HCEC 1CT (cell line): ENCODE measurements around the gene BMP4.
"Not testable (repeated sequence)": the region's sequence is repeated elsewhere in the genome, so short reads cannot be mapped to it uniquely, and the experiment has no call there.

Source experiments
- DNase-seq: peaks from one replicate; pipeline ENCODE4 v3.0.0-alpha.2; 2017

BMP4 gene

DNA sequence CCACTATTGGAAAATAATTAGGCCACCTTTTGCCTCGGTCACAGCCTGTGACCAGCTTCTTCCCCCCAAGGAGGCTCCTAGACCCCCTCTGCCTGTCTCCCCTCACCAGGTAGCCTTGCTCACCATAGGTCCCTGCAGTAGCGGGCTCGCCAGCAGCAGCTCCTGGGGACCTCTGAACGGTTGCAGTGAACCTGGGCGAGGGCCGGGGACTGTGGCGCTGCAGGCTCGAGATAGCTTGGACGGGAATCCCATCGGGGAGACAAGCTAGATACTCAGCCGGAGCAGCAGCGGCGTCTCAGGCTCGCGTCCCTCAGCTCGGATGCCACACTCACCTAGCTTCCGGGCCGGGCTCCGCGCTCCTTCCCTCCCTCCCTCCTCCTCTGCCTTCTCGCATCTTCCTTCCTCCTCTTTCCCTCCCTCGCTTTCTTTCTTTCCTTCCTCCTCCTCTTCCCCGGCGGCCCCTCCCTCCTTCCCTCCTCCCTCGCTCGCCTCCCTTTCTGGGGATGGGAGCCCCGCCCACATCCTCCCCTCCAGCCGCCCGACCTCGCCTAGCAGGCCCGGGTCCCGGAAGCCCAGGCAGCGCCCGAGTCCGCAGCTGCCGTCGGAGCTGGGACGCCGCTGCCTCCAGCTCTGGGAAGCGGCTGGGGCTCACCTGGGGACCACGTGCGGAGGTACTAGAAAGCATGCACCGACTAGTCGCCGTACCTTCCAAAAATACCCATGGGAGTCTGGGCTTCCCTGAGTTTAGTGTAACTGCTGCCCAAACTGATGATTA is at the start of gene BMP4:
Gene BMP4 (minus strand): TSS at position 399 of the 775 bp plus-strand sequence. CDS start 4,603 bp downstream, outside the sequence.
- DNase-seq = peak; percentile 35

DNA sequence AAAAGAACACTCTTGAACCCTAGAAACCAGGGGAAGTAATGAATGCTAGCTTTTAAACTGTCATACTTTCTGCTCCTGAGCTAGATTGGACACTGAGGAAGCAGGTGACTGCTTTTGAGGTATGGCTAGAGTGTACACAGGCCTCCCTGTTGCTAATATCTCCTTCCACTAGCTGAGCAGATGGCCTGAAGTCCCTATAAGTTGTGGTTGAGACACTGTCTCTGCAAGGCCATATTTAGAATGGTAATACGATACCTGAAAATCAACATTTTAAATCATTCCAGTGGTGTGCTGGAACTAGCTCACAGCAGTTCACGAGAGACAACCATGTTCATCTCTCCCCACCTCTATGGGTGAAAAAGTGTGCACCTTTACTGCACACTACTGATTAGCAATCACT is 46.4 kb upstream of the BMP4 start:
- no peak for DNase-seq

DNA sequence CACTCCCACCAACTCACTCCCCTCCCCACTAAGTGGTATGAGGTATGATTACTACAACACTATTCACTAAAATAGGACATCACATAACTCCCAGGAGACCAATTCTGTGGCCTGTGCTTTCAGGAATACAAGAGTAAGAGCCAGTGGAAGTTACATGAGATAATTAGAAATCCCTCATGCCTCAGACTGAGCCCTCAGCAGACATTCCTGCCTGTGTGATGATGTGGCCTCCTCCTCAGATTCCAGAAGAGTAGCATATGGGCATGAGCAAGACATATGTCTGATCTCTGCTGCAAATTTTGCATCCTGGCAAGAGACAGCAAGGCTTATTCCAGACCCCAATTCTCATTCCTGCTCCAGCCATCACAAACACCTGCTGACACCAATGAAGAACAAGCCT is 46.0 kb upstream of the BMP4 start:
- DNase-seq = peak; percentile 30

DNA sequence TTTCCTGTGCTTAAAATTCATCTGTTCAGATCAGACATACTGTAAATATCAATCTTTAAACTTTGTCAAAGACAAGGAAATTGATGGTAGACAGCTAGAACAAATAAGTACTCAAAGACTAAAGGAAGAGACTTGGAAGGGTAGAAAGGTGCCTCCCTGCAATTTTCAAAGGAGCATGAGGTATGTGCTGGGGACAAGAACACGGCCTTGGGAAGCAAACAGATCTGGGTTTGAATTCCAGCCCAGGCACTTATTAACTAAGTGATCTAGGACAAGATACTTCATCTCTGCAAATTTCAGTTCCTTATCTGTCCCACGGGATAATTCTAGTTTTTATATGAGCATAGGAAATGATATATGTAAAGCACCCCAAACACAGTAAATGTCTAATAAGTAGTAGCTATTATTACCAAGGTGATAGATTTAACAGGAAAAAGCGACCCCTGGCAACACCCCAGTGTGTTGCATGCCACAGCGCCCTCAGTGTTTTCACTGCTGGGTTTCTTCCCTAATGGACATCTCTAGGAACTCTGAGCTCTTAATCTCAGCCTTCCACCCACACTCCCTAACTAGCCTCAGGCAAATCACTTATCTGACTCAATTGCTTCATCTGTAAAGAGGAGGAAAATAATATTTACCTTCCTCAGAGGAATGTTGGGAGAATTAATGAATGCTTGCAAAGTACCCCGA is 44.7 kb upstream of the BMP4 start:
- DNase-seq = no peak

DNA sequence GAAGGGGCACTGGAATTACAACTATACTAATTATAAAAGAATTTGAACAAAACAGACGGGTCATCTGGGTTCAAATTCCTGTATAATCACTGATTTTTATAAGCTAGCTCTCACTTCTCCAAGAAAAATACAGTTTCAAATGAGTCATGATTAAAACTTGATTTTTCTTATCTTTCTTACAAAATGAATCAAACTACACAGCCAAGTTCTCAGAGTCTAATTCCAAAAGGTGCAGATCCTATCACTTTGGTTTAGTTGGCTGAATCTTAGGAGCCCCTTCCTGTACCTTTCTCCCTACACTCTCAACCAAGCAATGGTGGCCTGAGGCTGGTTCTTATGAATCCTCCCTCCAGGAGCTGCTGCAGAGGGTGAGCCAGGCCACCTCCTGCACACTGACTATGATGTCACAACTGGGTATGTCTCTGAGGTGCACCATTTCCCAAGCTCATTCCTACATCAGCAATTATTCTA is 43.8 kb upstream of the BMP4 start:
- DNase-seq = no peak

DNA sequence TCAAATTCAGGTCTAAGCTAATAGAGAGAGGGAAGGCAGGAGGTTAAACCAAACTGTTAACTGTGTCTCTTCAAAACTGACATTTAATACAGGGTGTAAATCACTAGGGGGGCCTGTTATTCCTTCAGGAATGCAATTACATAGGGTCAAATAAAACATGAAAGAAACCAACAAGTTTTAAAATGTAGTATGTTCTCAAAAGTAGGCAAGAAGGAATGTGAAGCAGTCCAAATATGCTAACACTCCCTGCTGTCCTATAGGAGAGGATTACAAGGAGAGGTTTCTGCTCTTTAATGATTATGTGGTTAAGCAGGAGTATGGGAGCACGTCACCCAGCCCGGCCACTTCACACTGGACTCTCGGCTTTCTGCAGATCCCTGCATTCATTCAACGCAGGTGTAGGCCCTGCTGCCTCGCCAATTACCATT is 42.5 kb upstream of the BMP4 start:
- DNase-seq = peak; percentile 39

DNA sequence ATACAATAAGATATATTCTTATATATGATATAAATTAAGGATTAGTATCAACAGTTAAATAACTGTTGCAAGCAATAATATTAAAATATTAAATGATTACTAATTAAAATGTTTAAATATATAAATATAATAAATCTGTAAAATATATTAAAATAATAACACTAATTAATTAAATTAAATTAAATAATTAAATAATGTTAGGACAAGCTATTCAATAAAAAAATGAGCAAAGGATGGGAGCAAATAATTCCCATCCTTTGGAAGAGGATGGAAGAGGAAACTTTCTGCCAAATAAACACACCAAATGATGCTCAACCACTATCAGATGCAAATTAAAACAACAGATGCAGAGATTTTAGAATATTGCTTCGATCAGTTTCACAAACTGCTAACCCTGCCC is 39.4 kb upstream of the BMP4 start:
- DNase-seq = no peak

DNA sequence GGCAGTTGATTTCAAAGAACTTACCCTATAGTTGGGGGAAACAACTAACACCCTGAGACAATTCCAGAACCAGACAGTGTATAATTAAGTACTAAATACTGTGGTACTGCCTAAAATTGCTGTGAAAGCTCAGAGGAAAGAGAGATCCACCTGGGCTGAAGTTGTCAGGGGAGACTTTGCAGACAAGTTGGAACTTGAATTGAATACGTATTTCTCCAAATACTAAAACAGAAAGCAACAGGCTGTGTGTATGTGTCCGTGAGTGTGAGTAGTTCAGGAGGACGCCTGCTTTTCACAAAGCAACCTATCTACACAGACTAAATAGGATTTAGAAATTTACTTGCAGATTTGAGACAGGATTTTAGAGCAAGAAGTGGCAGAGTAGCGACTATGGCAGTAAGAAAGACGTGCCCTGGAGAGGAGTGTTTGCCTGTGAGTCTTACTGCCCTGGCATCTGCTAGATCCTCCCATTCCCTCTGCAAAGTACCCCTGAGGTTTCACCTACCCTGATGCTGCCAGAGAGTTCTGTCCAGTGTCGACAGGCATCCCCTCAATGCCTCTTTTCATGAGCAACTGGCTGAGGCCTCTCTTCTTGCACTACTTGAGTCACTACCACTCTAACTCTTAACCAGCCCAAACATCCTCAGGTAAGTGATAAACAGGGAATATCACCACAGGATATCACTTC is 37.4 kb upstream of the BMP4 start:
- no peak for DNase-seq

DNA sequence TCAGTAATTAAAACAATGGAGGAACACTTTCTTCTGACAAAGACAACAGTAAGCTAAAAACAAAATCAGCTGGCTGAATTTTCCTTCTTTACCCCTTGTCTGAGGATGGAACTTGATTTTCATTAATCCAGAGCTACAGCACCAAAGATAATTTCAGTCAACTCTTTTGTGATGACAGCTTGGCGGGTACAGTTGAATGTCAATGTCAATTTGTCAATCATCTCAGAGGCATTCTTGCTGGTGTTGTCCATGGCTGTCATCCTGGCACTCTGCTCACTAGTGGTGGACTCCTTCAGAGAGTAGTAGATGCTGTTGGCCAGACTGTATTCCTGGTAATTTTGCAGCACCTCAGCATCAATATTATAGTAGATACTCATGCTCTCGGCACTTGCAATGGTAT is 34.4 kb upstream of the BMP4 start:
- DNase-seq = no peak

DNA sequence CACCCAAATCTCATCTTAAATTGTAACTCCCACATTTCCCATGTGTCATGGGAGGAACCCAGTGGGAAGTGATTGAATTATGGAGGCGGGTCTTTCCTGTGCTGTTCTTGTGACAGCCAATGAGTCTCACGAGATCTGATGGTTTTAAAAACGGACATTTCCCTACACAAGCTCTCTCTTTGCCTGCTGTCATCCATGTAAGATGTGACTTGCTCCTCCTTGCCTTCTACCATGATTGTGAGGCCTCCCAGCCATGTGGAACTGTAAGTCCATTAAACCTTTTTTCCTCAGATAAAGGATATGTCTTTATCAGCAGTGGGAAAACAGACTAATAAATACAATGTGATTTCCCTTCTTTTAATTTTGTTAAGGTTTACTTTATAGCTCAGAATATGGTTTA is 30.1 kb upstream of the BMP4 start:
- DNase-seq = not testable (repeated sequence)

DNA sequence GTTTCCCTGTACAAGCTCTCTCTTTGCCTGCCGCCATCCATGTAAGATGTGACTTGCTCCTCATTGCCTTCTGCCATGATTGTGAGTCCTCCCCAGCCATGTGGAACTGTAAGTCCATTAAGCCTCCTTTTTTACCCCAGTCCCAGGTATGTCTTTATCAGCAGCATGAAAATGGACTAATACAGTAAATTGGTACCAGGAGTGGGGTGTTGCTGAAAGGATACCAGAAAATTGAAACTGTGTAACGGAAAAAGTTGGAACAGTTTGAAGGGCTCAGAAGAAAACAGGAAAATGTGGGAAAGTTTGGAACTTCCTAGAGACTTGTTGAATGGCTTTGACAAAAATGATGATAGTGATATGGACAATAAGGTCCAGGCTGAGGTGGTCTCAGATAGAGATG is 28.3 kb upstream of the BMP4 start:
- not testable (repeated sequence) for DNase-seq

DNA sequence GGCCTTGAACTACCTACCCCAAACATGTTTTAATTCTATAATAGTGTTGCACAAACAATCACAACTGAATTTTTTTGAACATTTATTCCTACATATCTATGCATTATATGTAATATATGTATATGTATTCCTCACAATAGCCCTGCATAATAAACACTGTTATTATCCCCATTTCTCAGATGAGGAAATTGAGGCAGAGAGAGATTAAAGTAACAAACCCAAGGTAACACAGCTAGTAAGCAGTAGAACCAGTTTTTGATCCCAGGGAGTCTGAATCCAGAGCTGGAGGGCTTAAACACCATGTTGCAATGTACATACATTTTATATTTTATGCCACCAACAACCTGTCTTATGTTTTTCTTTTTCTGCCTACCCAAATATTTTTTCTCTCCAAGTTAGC is 26.5 kb upstream of the BMP4 start:
- DNase-seq = no peak

DNA sequence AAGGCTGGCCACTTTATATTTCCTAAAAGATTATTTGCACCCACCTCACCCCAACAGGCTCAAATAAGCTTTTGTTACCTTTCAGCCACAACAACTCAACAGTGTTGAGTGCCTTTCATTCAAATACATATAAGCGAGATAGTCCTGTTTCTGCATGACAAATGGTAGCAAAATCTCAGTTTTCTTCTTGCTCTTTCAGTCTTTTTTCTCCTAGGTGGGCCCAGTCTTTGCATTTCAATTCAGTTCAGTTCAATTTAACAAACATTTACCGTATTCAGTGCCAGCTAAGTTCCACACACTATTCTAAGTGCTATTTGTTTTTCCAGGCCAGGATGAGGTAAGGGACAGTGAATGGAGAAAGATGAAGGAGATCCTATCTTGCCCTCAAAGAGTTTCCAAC is 25.9 kb upstream of the BMP4 start:
- no peak for DNase-seq

DNA sequence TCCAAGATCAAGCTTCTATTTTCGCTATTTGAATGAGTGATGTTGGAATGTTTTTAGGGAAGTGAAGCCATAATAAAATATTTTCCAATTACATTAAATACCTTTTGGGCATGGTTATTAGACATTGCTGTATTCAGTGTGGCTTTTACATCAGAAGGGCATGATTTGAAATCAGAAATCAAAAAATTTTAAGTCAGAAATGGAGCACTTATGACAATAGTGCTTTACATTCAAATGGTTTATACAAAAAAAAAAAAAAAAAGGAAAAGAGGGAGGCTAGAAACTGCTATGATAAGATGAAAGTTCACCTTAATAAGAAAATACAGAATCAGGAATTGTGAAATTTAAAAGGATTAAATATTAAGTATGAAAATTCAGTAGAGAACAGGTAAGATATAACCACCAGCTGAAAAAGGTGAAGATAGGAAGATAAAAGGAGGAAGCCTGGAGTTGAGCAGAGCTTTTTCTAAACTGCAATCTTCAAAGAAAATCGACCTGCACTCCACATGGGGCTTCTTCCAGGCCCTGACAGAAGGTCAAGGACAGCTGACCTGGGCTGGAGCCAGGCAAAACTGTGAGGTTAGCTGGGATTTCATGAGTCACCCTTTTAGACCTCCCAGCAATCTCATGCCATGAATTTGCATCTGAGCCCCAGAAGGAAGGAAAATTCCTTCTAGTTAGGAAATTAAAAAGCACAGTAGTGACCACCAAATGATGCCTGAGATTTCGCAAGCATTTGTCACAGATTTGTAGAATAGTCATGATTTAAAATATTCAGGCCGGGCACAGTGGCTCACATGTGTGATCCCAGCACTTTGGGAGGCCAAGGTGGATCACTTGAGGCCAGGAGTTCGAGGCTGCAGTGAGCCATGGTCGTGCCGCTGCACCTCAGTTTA is 23.4 kb upstream of the BMP4 start:
- peak; percentile 82 for DNase-seq

DNA sequence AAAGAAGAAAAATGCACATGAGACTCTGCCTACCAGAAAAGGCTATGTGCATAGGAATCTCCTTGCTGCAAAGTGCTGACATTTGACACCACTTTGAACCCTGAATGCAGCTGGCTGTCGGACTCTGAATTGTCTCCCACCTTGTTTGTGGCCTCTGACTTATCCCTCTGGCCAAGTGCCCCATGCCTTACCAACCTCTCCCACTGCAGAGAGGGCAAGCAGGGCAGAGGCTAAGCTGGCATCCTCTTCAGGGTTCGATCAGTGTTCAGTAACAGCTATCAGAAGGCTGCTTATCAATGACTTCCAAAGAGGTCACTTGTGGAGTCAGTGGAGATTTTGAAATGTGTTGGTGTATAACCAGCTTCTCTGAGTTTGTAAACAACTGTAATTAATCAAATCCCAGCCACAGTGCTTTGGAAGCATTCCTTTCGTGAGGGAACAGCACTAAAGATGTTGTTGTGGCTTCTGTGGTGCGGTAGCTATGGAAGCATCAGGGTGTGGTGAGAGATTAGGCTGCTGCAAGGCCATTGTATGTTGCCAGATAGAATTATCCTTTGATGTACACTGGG is 22.6 kb upstream of the BMP4 start:
- DNase-seq = no peak

DNA sequence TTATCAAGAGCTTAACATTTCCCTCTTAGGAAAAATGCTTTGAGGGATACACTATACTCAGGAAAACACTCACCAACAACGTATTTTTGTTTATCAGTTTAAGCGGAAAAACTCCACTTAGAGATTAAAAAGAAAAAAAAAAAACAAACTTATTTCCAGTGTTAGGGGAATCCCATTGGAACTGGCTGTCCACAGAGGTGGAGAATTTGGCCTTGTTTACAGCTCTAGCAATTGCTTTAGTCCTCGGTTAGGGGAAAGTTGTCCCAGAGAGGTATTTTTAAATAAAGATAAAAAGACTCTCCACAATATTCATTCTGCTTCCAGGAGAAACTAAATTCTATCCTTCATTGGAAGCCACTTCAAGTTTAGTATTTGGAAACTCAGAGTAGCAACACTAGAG is 21.6 kb upstream of the BMP4 start:
- no peak for DNase-seq

DNA sequence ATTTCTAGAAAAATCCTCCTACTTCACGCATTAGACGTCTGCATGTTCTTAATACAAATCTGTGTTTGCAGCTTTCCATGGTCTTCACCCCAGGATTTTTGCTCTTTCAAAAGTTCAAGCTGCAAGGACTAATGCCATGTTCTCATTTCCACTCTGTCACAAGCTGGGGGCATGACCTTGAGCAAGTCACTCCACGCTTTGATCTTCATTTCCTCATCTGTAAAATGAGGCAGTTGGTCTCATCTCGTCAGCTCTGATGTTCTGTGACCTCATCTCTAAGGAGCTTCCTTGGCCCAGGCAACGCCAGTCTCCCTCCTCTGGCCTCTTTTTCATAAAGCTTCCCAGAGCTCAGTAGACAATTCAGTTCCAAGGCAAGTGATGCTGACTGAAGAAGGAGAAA is 18.8 kb upstream of the BMP4 start:
- no peak for DNase-seq

DNA sequence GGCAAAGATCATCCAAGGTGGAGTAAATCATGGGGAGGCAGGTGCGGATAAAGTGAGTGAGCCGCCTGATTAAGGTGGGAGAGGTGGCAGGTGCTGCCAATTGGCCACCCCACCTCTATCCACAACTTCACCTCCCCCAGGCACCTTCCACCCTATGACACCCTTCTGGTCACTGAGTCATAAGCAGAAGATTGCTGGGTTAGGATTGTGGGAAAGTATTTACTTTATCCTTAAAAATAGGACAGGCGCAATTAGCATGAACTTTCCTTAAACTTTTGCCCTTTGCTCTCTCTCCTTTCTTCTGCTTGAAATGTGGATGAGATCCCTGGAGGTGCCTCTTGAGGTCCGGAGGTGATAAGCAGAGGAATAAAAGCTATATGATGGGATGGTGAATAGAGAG is 14.9 kb upstream of the BMP4 start:
- no peak for DNase-seq

DNA sequence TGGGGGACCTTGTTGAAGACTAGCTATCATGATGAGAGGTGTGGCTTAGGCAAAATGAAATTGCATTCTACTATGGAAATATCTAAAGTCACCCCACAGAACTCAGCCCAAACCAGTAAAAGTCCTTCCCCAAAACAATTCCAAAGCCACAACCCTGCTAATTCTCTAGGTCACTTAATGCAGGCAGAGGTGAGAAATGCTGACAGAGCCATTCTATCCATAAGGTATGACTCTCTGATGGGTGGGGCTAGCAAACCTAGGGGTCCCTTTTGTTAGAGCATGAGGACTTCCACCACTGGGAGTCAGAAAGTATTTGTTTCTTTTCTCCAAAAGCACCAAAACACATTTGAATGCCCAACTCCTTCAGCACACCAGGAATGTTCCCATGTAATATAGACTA is 12.7 kb upstream of the BMP4 start:
- DNase-seq = no peak

DNA sequence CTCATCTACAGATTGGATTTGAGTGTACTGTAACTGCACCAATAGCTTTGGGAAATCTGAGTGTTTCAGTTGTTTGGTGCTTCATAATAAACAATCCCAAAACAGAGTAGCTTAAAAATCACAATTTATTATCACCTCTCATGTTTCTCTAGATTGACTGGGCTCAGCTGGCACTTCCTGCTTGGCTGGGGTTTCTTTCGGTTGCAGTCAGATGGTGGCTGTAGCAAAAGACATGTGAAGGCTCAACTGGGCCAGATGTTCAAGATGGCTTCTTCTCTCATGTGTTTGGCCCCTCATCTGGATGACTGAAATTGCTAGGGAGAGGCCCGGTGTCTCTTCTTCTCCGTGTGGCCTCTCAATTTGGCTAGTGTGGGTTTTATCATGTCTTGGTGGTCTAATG is 12.1 kb upstream of the BMP4 start:
- no peak for DNase-seq

DNA sequence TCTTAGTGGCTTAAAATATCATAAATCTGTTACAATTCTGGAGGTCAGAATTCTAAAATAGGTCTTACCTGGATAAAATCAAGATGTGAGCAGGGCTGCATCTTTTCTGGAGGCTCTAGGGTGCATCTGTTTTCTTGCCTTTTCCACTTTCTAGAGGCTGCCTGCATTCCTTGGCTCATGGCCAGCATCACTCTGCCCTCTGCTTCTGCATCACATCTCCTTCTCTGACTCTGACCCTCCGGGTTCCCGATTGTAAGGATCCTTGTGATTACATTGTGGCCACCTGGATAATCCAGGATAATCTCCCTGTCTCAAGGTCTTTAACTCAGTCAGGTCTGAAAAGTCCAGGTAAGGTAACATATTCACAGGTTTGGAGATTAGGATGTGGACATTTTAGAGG is 11.0 kb upstream of the BMP4 start:
- DNase-seq = no peak

DNA sequence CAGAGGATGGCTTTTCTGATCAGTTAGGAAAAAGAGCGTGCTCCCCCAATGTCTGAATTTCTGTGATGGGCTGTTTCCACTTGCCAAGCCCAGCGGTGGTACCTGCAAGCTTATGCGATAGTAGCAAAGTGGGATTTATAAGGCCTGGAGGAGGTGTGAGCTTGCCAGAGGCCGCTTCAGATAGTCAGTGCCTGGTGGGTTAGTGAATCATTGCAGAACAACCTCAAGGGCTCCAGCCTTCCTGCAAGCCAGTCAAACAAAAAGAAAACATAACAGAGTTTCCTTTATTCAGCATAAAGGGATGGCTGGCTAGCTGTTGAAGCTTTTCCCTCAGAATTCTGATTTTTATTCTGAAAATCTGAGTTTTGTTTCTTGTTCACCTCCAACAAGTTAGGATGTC is 7.6 kb upstream of the BMP4 start:
- DNase-seq = no peak
